Measurements from ENCODE around the gene FAM174A. TPM values are rescaled to one million over a fixed set of nuclear protein-coding genes. Genes with fewer than 3 reads are reported as not detected.

Gene FAM174A
- total and polyA plus RNA-seq, 4 donors = 21.3 to 60.1 (median 41.3) TPM

DNA sequence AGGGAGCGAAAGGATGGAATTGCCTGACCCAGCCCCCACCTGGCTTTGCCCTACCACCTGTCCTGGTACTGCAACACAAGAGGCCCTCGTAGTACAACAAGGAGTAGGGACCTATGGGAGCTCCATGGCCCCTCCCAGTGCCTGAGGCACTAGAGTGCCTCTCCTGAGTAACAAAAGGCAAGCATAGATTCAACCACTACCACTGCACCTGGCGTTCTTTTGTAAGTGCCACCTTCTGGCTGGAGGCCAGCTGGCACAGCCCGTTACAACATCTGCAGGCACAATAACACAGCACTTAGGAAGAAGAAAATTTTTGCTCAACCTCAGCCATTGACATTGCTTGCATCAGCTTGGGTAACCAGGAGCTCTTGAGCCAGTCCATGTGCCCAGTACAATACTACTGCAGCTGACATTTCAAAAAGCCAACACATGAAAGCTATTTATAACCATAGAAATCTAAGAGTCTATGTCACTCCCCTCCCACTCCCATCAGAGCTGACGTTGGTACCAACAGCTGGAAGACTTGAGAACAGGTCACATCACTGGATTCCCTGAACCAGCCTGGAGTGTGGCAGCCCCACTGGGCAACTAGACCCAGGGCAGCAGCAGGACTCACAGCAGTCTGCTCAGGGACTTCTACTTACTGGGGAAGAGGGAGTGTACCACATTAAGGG lies 17.7 kb upstream of the FAM174A start:
- no peaks in the 10 kb centered on the region for H3K4me1 ChIP-seq (ENCODE audit: control insufficient read depth in 5 of 5, insufficient read depth in 5 of 5, low read length in 5 of 5)
- H3K9ac ChIP-seq (ENCODE audit: insufficient read depth in 1 of 2, low read length in 2 of 2) = no peak overlapping the region
- DNase-seq (peak in 2 of 3 donors; percentile 45 to 46), ATAC-seq (ENCODE audit: insufficient read depth, low FRiP score) (peak; percentile 66)
- no peaks in the 10 kb centered on the region for H3K27me3 ChIP-seq (ENCODE audit: control insufficient read depth in 3 of 3, insufficient read depth in 3 of 3, low read length in 2 of 3)
- TF ChIP-seq, protein P1, sequence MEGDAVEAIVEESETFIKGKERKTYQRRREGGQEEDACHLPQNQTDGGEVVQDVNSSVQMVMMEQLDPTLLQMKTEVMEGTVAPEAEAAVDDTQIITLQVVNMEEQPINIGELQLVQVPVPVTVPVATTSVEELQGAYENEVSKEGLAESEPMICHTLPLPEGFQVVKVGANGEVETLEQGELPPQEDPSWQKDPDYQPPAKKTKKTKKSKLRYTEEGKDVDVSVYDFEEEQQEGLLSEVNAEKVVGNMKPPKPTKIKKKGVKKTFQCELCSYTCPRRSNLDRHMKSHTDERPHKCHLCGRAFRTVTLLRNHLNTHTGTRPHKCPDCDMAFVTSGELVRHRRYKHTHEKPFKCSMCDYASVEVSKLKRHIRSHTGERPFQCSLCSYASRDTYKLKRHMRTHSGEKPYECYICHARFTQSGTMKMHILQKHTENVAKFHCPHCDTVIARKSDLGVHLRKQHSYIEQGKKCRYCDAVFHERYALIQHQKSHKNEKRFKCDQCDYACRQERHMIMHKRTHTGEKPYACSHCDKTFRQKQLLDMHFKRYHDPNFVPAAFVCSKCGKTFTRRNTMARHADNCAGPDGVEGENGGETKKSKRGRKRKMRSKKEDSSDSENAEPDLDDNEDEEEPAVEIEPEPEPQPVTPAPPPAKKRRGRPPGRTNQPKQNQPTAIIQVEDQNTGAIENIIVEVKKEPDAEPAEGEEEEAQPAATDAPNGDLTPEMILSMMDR (IDR thresholded peaks at IDR 0.05; ENCODE audit: control extremely low read depth, extremely low read depth) = no peak
- no peak overlapping the region for H3K4me3 ChIP-seq
- H3K36me3 ChIP-seq (ENCODE audit: control insufficient read depth in 4 of 4, insufficient read depth in 4 of 4, low read length in 4 of 4) = no peaks in the 10 kb centered on the region
- H3K9me3 ChIP-seq (ENCODE audit: control insufficient read depth in 4 of 4, insufficient read depth in 3 of 4, low read length in 3 of 4) = peaks cover 0 to 10% (median 4%) of the 10 kb centered on the region in 4 donors
- 62 to 80% methylated on average over 5 of the region's 5 CpGs for WGBS, 2 donors
- no peak overlapping the region for H3K27ac ChIP-seq (ENCODE audit: low read depth in 1 of 2, low read length in 1 of 2)

DNA sequence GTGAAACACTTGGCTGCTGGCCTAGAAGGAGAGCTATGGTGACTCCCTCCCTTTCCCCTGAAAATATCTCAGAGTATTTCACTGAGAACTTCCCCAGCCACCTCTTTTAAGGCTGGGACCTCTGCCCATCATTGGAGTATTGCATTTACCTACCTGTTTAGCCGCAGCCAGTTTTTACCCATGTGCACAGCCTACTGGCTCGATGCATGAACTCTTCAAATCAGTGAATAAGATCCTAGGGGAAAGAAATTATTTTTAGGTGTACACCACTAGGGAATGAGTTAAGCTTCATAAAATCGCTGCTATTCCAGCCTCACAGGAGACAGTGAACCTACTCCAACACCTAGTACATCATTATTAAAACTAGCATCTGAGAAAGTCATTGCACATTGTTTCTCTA lies 16.8 kb upstream of the FAM174A start:
- Histone ChIP-seq H3K4me3 (no peak overlapping the region), H3K9ac (ENCODE audit: insufficient read depth in 1 of 2, low read length in 2 of 2) (no peak overlapping the region), H3K27ac (ENCODE audit: low read depth in 1 of 2, low read length in 1 of 2) (no peak overlapping the region), H3K4me1 (ENCODE audit: control insufficient read depth in 5 of 5, insufficient read depth in 5 of 5, low read length in 5 of 5) (no peaks in the 10 kb centered on the region), H3K36me3 (ENCODE audit: control insufficient read depth in 4 of 4, insufficient read depth in 4 of 4, low read length in 4 of 4) (no peaks in the 10 kb centered on the region), H3K27me3 (ENCODE audit: control insufficient read depth in 3 of 3, insufficient read depth in 3 of 3, low read length in 2 of 3) (no peaks in the 10 kb centered on the region), H3K9me3 (ENCODE audit: control insufficient read depth in 4 of 4, insufficient read depth in 3 of 4, low read length in 3 of 4) (peaks cover 0 to 10% (median 4%) of the 10 kb centered on the region in 4 donors)
- ATAC-seq (ENCODE audit: insufficient read depth, low FRiP score) (no peak), DNase-seq (no peak)
- TF ChIP-seq, protein P1 (IDR thresholded peaks at IDR 0.05; ENCODE audit: control extremely low read depth, extremely low read depth) = no peak
- 90 to 96% methylated on average over 3 of the region's 3 CpGs for WGBS, 2 donors

DNA sequence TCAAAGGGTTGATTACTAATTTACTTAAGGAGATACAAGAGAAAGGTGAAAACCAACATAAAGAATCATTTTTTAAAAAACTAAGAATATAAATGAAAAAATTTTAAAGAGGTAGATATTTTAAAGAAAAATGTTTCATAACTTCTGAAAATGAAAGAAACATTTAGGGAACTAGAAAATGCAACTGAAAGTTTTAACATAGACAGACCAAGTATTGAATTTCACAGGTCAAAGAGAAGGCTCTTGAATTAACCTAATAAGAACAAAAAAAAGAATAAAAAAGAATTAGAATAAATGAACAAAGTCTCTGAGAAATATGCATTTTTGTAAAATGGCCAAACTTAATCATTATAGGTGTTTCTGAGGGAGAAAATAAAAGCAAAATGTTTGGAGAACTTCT lies 16.1 kb upstream of the FAM174A start:
- Histone ChIP-seq H3K9ac (ENCODE audit: insufficient read depth in 1 of 2, low read length in 2 of 2) (no peak overlapping the region), H3K36me3 (ENCODE audit: control insufficient read depth in 4 of 4, insufficient read depth in 4 of 4, low read length in 4 of 4) (no peaks in the 10 kb centered on the region), H3K27me3 (ENCODE audit: control insufficient read depth in 3 of 3, insufficient read depth in 3 of 3, low read length in 2 of 3) (no peaks in the 10 kb centered on the region), H3K9me3 (ENCODE audit: control insufficient read depth in 4 of 4, insufficient read depth in 3 of 4, low read length in 3 of 4) (peaks cover 0 to 10% (median 4%) of the 10 kb centered on the region in 4 donors), H3K27ac (ENCODE audit: low read depth in 1 of 2, low read length in 1 of 2) (no peak overlapping the region), H3K4me1 (ENCODE audit: control insufficient read depth in 5 of 5, insufficient read depth in 5 of 5, low read length in 5 of 5) (no peaks in the 10 kb centered on the region), H3K4me3 (no peak overlapping the region)
- TF ChIP-seq, protein P1 (IDR thresholded peaks at IDR 0.05; ENCODE audit: control extremely low read depth, extremely low read depth) = no peak
- DNase-seq (no peak), ATAC-seq (ENCODE audit: insufficient read depth, low FRiP score) (no peak)

DNA sequence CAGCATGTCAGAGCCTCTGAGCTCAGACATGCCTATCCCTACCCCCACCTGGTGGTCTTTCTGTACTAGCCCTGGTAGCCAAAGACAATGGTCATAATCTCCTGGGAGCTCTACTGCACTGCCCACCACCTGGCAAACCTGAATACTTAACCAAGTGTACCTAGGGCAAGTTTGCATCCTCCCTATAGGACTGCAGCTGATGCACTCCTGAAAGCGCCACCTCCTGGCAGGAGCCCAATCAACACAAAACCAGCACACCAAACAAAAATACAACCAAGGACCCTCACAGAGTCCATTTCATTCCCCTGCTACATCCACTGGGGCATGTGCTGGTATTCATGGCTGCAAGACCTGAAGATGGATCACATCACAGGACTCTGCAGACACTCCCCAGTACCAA lies 14.8 kb upstream of the FAM174A start:
- WGBS, 2 donors = 77 to 86% methylated on average over 1 of the region's 1 CpG

More for the DNA sequence above, 14.8 kb upstream of the FAM174A start:
- peaks cover 0 to 10% (median 4%) of the 10 kb centered on the region in 4 donors for H3K9me3 ChIP-seq (ENCODE audit: control insufficient read depth in 4 of 4, insufficient read depth in 3 of 4, low read length in 3 of 4)
- no peak overlapping the region for H3K4me3 ChIP-seq
- DNase-seq (no peak), ATAC-seq (ENCODE audit: insufficient read depth, low FRiP score) (no peak)
- no peaks in the 10 kb centered on the region for H3K36me3 ChIP-seq (ENCODE audit: control insufficient read depth in 4 of 4, insufficient read depth in 4 of 4, low read length in 4 of 4)
- no peak overlapping the region for H3K27ac ChIP-seq (ENCODE audit: low read depth in 1 of 2, low read length in 1 of 2)
- H3K9ac ChIP-seq (ENCODE audit: insufficient read depth in 1 of 2, low read length in 2 of 2) = no peak overlapping the region
- no peaks in the 10 kb centered on the region for H3K27me3 ChIP-seq (ENCODE audit: control insufficient read depth in 3 of 3, insufficient read depth in 3 of 3, low read length in 2 of 3)
- no peaks in the 10 kb centered on the region for H3K4me1 ChIP-seq (ENCODE audit: control insufficient read depth in 5 of 5, insufficient read depth in 5 of 5, low read length in 5 of 5)
- TF ChIP-seq, protein P1 (IDR thresholded peaks at IDR 0.05; ENCODE audit: control extremely low read depth, extremely low read depth) = no peak

Data from lung (tissue), 12 donors.